Measurements from ENCODE around the gene FGF18. TPM values are rescaled to one million over a fixed set of nuclear protein-coding genes. Genes with fewer than 3 reads are reported as not detected.

The FGF18 gene
- total RNA-seq, 1 donor from 2014 or later, result 1.7 TPM

GRCh38 chr5:171445644-171446516 lies 26.4 kb downstream of the FGF18 start:
- H3K4me3 Mint-ChIP-seq, result no peak overlapping the region
- peak overlapping the region; percentile 43 for H3K27ac Mint-ChIP-seq
- H3K36me3 Mint-ChIP-seq, result no peaks in the 10 kb centered on the region
- DNase-seq (ENCODE audit: extremely low spot score, unreplicated experiment), result no peak
- peaks cover 54% of the 10 kb centered on the region for H3K4me1 Mint-ChIP-seq (ENCODE audit: unreplicated experiment)
- no peak for TF ChIP-seq CTCF (conservative IDR thresholded peaks at IDR 0.05)
- no peaks in the 10 kb centered on the region for H3K9me3 Mint-ChIP-seq
- peaks cover 16% of the 10 kb centered on the region for H3K27me3 Mint-ChIP-seq

GRCh38 chr5:171447226-171447625 lies 27.8 kb downstream of the FGF18 start:
- no peaks in the 10 kb centered on the region for H3K36me3 Mint-ChIP-seq
- no peak for DNase-seq (ENCODE audit: extremely low spot score, unreplicated experiment)
- H3K4me1 Mint-ChIP-seq (ENCODE audit: unreplicated experiment), result peaks cover 51% of the 10 kb centered on the region
- no peak for TF ChIP-seq CTCF (conservative IDR thresholded peaks at IDR 0.05)
- no peak overlapping the region for H3K4me3 Mint-ChIP-seq
- no peaks in the 10 kb centered on the region for H3K9me3 Mint-ChIP-seq
- H3K27ac Mint-ChIP-seq, result peak overlapping the region; percentile 12
- H3K27me3 Mint-ChIP-seq, result peaks cover 11% of the 10 kb centered on the region

GRCh38 chr5:171449426-171449825 lies 30.0 kb downstream of the FGF18 start:
- no peak for DNase-seq (ENCODE audit: extremely low spot score, unreplicated experiment)
- H3K4me1 Mint-ChIP-seq (ENCODE audit: unreplicated experiment), result peaks cover 51% of the 10 kb centered on the region
- peak overlapping the region; percentile 70 for H3K27ac Mint-ChIP-seq
- no peak for TF ChIP-seq CTCF (conservative IDR thresholded peaks at IDR 0.05)
- no peaks in the 10 kb centered on the region for H3K9me3 Mint-ChIP-seq
- H3K27me3 Mint-ChIP-seq, result peaks cover 18% of the 10 kb centered on the region
- no peaks in the 10 kb centered on the region for H3K36me3 Mint-ChIP-seq
- peak overlapping the region; percentile 47 for H3K4me3 Mint-ChIP-seq

- Mint-ChIP-seq H3K4me1 (ENCODE audit: unreplicated experiment) (peaks cover 48% of the 10 kb centered on the region), H3K9me3 (no peaks in the 10 kb centered on the region), H3K27me3 (peaks cover 17% of the 10 kb centered on the region), H3K27ac (peak overlapping the region; percentile 70), H3K36me3 (no peaks in the 10 kb centered on the region), H3K4me3 (peak overlapping the region; percentile 55)
- TF ChIP-seq CTCF (conservative IDR thresholded peaks at IDR 0.05), result peak; percentile 29
- no peak for DNase-seq (ENCODE audit: extremely low spot score, unreplicated experiment)
These were observed 31.2 kb downstream of the FGF18 start for GRCh38 chr5:171450423-171451331.

- peaks cover 14% of the 10 kb centered on the region for H3K27me3 Mint-ChIP-seq
- peak overlapping the region; percentile 67 for H3K4me3 Mint-ChIP-seq
- H3K27ac Mint-ChIP-seq, result peak overlapping the region; percentile 46
These were observed 32.0 kb downstream of the FGF18 start for GRCh38 chr5:171451421-171451820.

More at GRCh38 chr5:171451421-171451820, 32.0 kb downstream of the FGF18 start:
- peaks cover 44% of the 10 kb centered on the region for H3K4me1 Mint-ChIP-seq (ENCODE audit: unreplicated experiment)
- no peaks in the 10 kb centered on the region for H3K9me3 Mint-ChIP-seq
- H3K36me3 Mint-ChIP-seq, result no peaks in the 10 kb centered on the region
- DNase-seq (ENCODE audit: extremely low spot score, unreplicated experiment), result no peak
- no peak for TF ChIP-seq CTCF (conservative IDR thresholded peaks at IDR 0.05)
